Measurements from ENCODE around the gene CLMP.

CLMP gene

GRCh38 chr11:123191939-123192338 is 3.1 kb downstream of the CLMP start:
- no peak for DNase-seq (ENCODE audit: low read depth)
- no peak overlapping the region for H3K4me3 ChIP-seq (replicated peaks; ENCODE audit: low read depth, low read length)
- no peak for TF ChIP-seq CTCF (IDR thresholded peaks at IDR 0.05; ENCODE audit: low read length, missing control alignments)

- no peak for TF ChIP-seq CTCF (IDR thresholded peaks at IDR 0.05; ENCODE audit: low read length, missing control alignments)
- no peak overlapping the region for H3K4me3 ChIP-seq (replicated peaks; ENCODE audit: low read depth, low read length)
- no peak for DNase-seq (ENCODE audit: low read depth)
Observed at GRCh38 chr11:123190518-123190917, 4.5 kb downstream of the CLMP start.

GRCh38 chr11:123188508-123189165 is 6.4 kb downstream of the CLMP start:
- TF ChIP-seq CTCF (IDR thresholded peaks at IDR 0.05; ENCODE audit: low read length, missing control alignments), result peak; percentile 33
- peak overlapping the region; percentile 26 for H3K4me3 ChIP-seq (replicated peaks; ENCODE audit: low read depth, low read length)
- DNase-seq (ENCODE audit: low read depth), result peak; percentile 85

GRCh38 chr11:123187665-123188507 is 7.2 kb downstream of the CLMP start:
- peak; percentile 54 for DNase-seq (ENCODE audit: low read depth)
- no peak for TF ChIP-seq CTCF (IDR thresholded peaks at IDR 0.05; ENCODE audit: low read length, missing control alignments)
- H3K4me3 ChIP-seq (replicated peaks; ENCODE audit: low read depth, low read length), result peak overlapping the region; percentile 26

GRCh38 chr11:123187248-123187647 is 7.8 kb downstream of the CLMP start:
- no peak for TF ChIP-seq CTCF (IDR thresholded peaks at IDR 0.05; ENCODE audit: low read length, missing control alignments)
- H3K4me3 ChIP-seq (replicated peaks; ENCODE audit: low read depth, low read length), result no peak overlapping the region
- DNase-seq (ENCODE audit: low read depth), result no peak

GRCh38 chr11:123186286-123186685 is 8.8 kb downstream of the CLMP start:
- no peak for DNase-seq (ENCODE audit: low read depth)
- H3K4me3 ChIP-seq (replicated peaks; ENCODE audit: low read depth, low read length), result no peak overlapping the region
- no peak for TF ChIP-seq CTCF (IDR thresholded peaks at IDR 0.05; ENCODE audit: low read length, missing control alignments)

Measured in fibroblast of pulmonary artery (primary cell).